ENCODE measurements around the gene FIGN. TPM values are rescaled to one million over a fixed set of nuclear protein-coding genes. Genes with fewer than 3 reads are reported as not detected.

The FIGN gene
- total and polyA plus RNA-seq, 2 donors (not counting 1 experiment from before 2014, with no cell fraction given): 1.5 to 1.6 TPM

- TF ChIP-seq EZH2 (IDR thresholded peaks at IDR 0.05; ENCODE audit: low read length, missing control alignments): no peak
- TF ChIP-seq, protein P1, sequence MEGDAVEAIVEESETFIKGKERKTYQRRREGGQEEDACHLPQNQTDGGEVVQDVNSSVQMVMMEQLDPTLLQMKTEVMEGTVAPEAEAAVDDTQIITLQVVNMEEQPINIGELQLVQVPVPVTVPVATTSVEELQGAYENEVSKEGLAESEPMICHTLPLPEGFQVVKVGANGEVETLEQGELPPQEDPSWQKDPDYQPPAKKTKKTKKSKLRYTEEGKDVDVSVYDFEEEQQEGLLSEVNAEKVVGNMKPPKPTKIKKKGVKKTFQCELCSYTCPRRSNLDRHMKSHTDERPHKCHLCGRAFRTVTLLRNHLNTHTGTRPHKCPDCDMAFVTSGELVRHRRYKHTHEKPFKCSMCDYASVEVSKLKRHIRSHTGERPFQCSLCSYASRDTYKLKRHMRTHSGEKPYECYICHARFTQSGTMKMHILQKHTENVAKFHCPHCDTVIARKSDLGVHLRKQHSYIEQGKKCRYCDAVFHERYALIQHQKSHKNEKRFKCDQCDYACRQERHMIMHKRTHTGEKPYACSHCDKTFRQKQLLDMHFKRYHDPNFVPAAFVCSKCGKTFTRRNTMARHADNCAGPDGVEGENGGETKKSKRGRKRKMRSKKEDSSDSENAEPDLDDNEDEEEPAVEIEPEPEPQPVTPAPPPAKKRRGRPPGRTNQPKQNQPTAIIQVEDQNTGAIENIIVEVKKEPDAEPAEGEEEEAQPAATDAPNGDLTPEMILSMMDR (conservative IDR thresholded peaks at IDR 0.05 in 1 of 2, IDR thresholded peaks at IDR 0.05 in 1 of 2; ENCODE audit: low read depth in 1 of 2, low read length in 2 of 2): no peak
- H3K27ac ChIP-seq (ENCODE audit: insufficient read depth, low read length): no peak overlapping the region
- no peaks in the 10 kb centered on the region for H3K9me3 ChIP-seq (ENCODE audit: control insufficient read depth, insufficient read depth, low read depth, low read length)
- no peaks in the 10 kb centered on the region for H4K20me1 ChIP-seq (ENCODE audit: control insufficient read depth, extremely low read depth, insufficient read depth, low read length)
- H3K4me3 ChIP-seq (replicated peaks in 1 of 4; ENCODE audit: control extremely low read depth in 1 of 4, insufficient read depth in 1 of 4, low read depth in 3 of 4, low read length in 4 of 4): no peak overlapping the region
- H3K9ac ChIP-seq (ENCODE audit: insufficient read depth, low read length): no peak overlapping the region
- no peak overlapping the region for H2AFZ ChIP-seq (ENCODE audit: low read length)
- H3K27me3 ChIP-seq (ENCODE audit: control insufficient read depth, insufficient read depth, low read length): no peaks in the 10 kb centered on the region
- no peaks in the 10 kb centered on the region for H3K36me3 ChIP-seq (ENCODE audit: control insufficient read depth, insufficient read depth, low read length)
- H3K4me2 ChIP-seq (ENCODE audit: extremely low read depth, insufficient read depth, low read length): no peak overlapping the region
- H3K4me1 ChIP-seq (ENCODE audit: control insufficient read depth, extremely low read depth, insufficient read depth, low read length): peaks cover under 1% of the 10 kb centered on the region
- DNase-seq (ENCODE audit: low read depth in 2 of 2): peak in 1 of 2 donors; percentile 84
- H3K79me2 ChIP-seq (ENCODE audit: control insufficient read depth, insufficient read depth, low read length): no peaks in the 10 kb centered on the region
Observed at GRCh38 chr2:163662141-163662780, 73.5 kb downstream of the FIGN start.

DNA sequence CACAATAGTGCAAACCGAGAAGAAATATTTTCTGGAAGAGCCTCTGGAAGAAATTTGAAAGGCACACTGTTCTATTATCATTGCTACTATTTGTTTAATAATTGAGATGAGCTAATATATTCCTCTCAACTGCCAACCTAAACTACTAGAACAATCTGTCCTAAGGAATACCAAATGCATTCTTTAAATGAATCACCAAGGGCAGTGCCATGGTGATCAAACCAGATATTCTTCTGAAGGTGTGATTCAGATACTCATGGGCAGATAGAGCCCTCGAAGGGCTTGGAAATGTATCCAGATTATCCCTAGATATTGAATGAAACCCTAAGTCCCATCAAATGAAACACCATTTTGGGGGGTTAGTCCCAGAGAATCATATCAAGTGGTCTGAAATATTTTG lies 76.6 kb downstream of the FIGN start:
- no peak for TF ChIP-seq EZH2 (IDR thresholded peaks at IDR 0.05; ENCODE audit: low read length, missing control alignments)
- TF ChIP-seq, protein P1 (conservative IDR thresholded peaks at IDR 0.05 in 1 of 2, IDR thresholded peaks at IDR 0.05 in 1 of 2; ENCODE audit: low read depth in 1 of 2, low read length in 2 of 2): no peak
- H3K36me3 ChIP-seq (ENCODE audit: control insufficient read depth, insufficient read depth, low read length): no peaks in the 10 kb centered on the region
- H3K4me1 ChIP-seq (ENCODE audit: control insufficient read depth, extremely low read depth, insufficient read depth, low read length): no peaks in the 10 kb centered on the region
- H3K79me2 ChIP-seq (ENCODE audit: control insufficient read depth, insufficient read depth, low read length): no peaks in the 10 kb centered on the region
- no peaks in the 10 kb centered on the region for H3K9me3 ChIP-seq (ENCODE audit: control insufficient read depth, insufficient read depth, low read depth, low read length)
- H3K9ac ChIP-seq (ENCODE audit: insufficient read depth, low read length): no peak overlapping the region
- H2AFZ ChIP-seq (ENCODE audit: low read length): no peak overlapping the region
- no peak overlapping the region for H3K4me3 ChIP-seq (replicated peaks in 1 of 4; ENCODE audit: control extremely low read depth in 1 of 4, insufficient read depth in 1 of 4, low read depth in 3 of 4, low read length in 4 of 4)
- no peak overlapping the region for H3K27ac ChIP-seq (ENCODE audit: insufficient read depth, low read length)
- no peak overlapping the region for H3K4me2 ChIP-seq (ENCODE audit: extremely low read depth, insufficient read depth, low read length)
- no peaks in the 10 kb centered on the region for H4K20me1 ChIP-seq (ENCODE audit: control insufficient read depth, extremely low read depth, insufficient read depth, low read length)
- peak in 1 of 2 donors; percentile 53 for DNase-seq (ENCODE audit: low read depth in 2 of 2)
- H3K27me3 ChIP-seq (ENCODE audit: control insufficient read depth, insufficient read depth, low read length): no peaks in the 10 kb centered on the region

- H3K4me1 ChIP-seq (ENCODE audit: control insufficient read depth, extremely low read depth, insufficient read depth, low read length): no peaks in the 10 kb centered on the region
- no peaks in the 10 kb centered on the region for H4K20me1 ChIP-seq (ENCODE audit: control insufficient read depth, extremely low read depth, insufficient read depth, low read length)
- H3K36me3 ChIP-seq (ENCODE audit: control insufficient read depth, insufficient read depth, low read length): no peaks in the 10 kb centered on the region
- no peaks in the 10 kb centered on the region for H3K9me3 ChIP-seq (ENCODE audit: control insufficient read depth, insufficient read depth, low read depth, low read length)
- no peak for TF ChIP-seq EZH2 (IDR thresholded peaks at IDR 0.05; ENCODE audit: low read length, missing control alignments)
- TF ChIP-seq, protein P1 (conservative IDR thresholded peaks at IDR 0.05 in 1 of 2, IDR thresholded peaks at IDR 0.05 in 1 of 2; ENCODE audit: low read depth in 1 of 2, low read length in 2 of 2): no peak
- DNase-seq (ENCODE audit: low read depth in 2 of 2): peak in 1 of 2 donors; percentile 71
- no peak overlapping the region for H3K27ac ChIP-seq (ENCODE audit: insufficient read depth, low read length)
- no peaks in the 10 kb centered on the region for H3K79me2 ChIP-seq (ENCODE audit: control insufficient read depth, insufficient read depth, low read length)
- H3K4me3 ChIP-seq (replicated peaks in 1 of 4; ENCODE audit: control extremely low read depth in 1 of 4, insufficient read depth in 1 of 4, low read depth in 3 of 4, low read length in 4 of 4): no peak overlapping the region
- no peak overlapping the region for H2AFZ ChIP-seq (ENCODE audit: low read length)
- no peaks in the 10 kb centered on the region for H3K27me3 ChIP-seq (ENCODE audit: control insufficient read depth, insufficient read depth, low read length)
- no peak overlapping the region for H3K9ac ChIP-seq (ENCODE audit: insufficient read depth, low read length)
- H3K4me2 ChIP-seq (ENCODE audit: extremely low read depth, insufficient read depth, low read length): no peak overlapping the region
Observed at GRCh38 chr2:163658556-163658955, 77.3 kb downstream of the FIGN start.

Data from fibroblast of lung (primary cell).